IMR-90 (cell line): Measurements from ENCODE around the gene SERPIND1. TPM values are rescaled to one million over a fixed set of nuclear protein-coding genes. Genes with fewer than 3 reads are reported as not detected.

Source experiments
- ATAC-seq: fragments of 200-7000 bp; cut with Tn5 transposase; 2 replicates; pipeline ENCODE4 v1.9.1; 2020; ENCODE audit warnings: low read depth, mild to moderate bottlenecking, moderate library complexity
- BruUV-seq: library from RNA; stranded (reverse); fragments of 400-500 nt; replicated peaks from 2 replicates; lab custom pipeline; 2021; lab: Mats Ljungman, UMichigan
- CTCF ChIA-PET: fragments of 300-600 bp; formaldehyde crosslinking; extraction: SDS; loops from one replicate; lab custom pipeline; 2021; ENCODE audit warnings: antibody characterized with exemption; lab: Yijun Ruan, JAX
- POLR2A ChIA-PET: fragments of 300-600 bp; sonication (Branson Sonifier 250); formaldehyde crosslinking; loops from one replicate; lab custom pipeline; 2022; ENCODE audit warnings: antibody characterized with exemption; ENCODE audit not compliant: unreplicated experiment; lab: Charles Lee
- DNase-seq: peaks from one replicate; pipeline ENCODE4 v3.0.0; 2013
- H2AFZ ChIP-seq: replicated peaks from 2 replicates; pipeline ENCODE3; 2013; ENCODE audit warnings: low read length, mild to moderate bottlenecking; ENCODE audit not compliant: poor library complexity
- H2AK5ac ChIP-seq: 2 replicates; pipeline ENCODE4 v1.6.1; 2013; ENCODE audit warnings: low read depth, low read length, inconsistent platforms
- H2AK9ac ChIP-seq: replicated peaks from 2 replicates; pipeline ENCODE3; 2013; ENCODE audit warnings: mild to moderate bottlenecking, low read depth, low read length, moderate library complexity; ENCODE audit not compliant: poor library complexity
- H2BK120ac ChIP-seq: 2 replicates; pipeline ENCODE4 v1.6.1; 2013; ENCODE audit warnings: low read depth, low read length, inconsistent platforms
- H2BK15ac ChIP-seq: 3 replicates; pipeline ENCODE4 v1.6.1; 2013; ENCODE audit warnings: low read depth, low read length, inconsistent platforms
- H2BK20ac ChIP-seq: 2 replicates; pipeline ENCODE4 v1.6.1; 2013; ENCODE audit warnings: low read depth, mild to moderate bottlenecking, inconsistent platforms, low read length, moderate library complexity
- H2BK5ac ChIP-seq: 2 replicates; pipeline ENCODE4 v1.6.1; 2013; ENCODE audit warnings: mild to moderate bottlenecking, low read depth, low read length, inconsistent platforms; ENCODE audit not compliant: poor library complexity, severe bottlenecking
- H3K14ac ChIP-seq: replicated peaks from 2 replicates; pipeline ENCODE4 v1.6.1; 2013; ENCODE audit warnings: low read depth, low read length, inconsistent platforms
- H3K18ac ChIP-seq: 2 replicates; pipeline ENCODE4 v1.6.1; 2013; ENCODE audit warnings: low read depth, low read length, control low read depth
- H3K23ac ChIP-seq: 2 replicates; pipeline ENCODE4 v1.6.1; 2013; ENCODE audit warnings: low read depth, low read length, inconsistent platforms
- H3K27ac ChIP-seq: 2 replicates; pipeline ENCODE4 v1.5.1; 2013; ENCODE audit warnings: mild to moderate bottlenecking, control low read depth, low read length; ENCODE audit not compliant: insufficient read depth
- H3K27me3 ChIP-seq: 2 replicates; pipeline ENCODE4 v1.6.1; 2013; ENCODE audit warnings: low read length; ENCODE audit not compliant: control insufficient read depth, insufficient read depth
- H3K36me3 ChIP-seq: 2 replicates; pipeline ENCODE4 v1.6.1; 2013; ENCODE audit warnings: low read length, mixed read lengths; ENCODE audit not compliant: control insufficient read depth, insufficient read depth
- H3K4ac ChIP-seq: 2 replicates; pipeline ENCODE4 v1.6.1; 2013; ENCODE audit warnings: low read depth, low read length, inconsistent platforms
- H3K4me1 ChIP-seq: 2 replicates; pipeline ENCODE4 v1.6.1; 2013; ENCODE audit warnings: low read length, mixed read lengths; ENCODE audit not compliant: control insufficient read depth, insufficient read depth
- H3K4me2 ChIP-seq: 2 replicates; pipeline ENCODE4 v1.6.1; 2013; ENCODE audit warnings: low read depth, mild to moderate bottlenecking, control low read depth, low read length, moderate library complexity
- H3K4me3 ChIP-seq: 2 replicates; pipeline ENCODE4 v1.5.1; 2013; ENCODE audit warnings: low read depth, mild to moderate bottlenecking, control low read depth, low read length, moderate library complexity; ENCODE audit not compliant: insufficient read depth
- H3K56ac ChIP-seq: 2 replicates; pipeline ENCODE4 v1.6.1; 2013; ENCODE audit warnings: low read length, inconsistent platforms; ENCODE audit not compliant: insufficient read depth; ENCODE audit errors: extremely low read depth
- H3K79me1 ChIP-seq, 2 experiments: 2 replicates each; pipeline ENCODE4 v1.6.1; 2013; ENCODE audit warnings: low read length in 2 of 2, inconsistent platforms in 1 of 2, low read depth in 1 of 2
- H3K9ac ChIP-seq: 2 replicates; pipeline ENCODE4 v1.6.1; 2013; ENCODE audit warnings: low read depth, low read length, control low read depth
- H3K9me1 ChIP-seq: 2 replicates; pipeline ENCODE4 v1.6.1; 2013; ENCODE audit warnings: low read length, inconsistent platforms; ENCODE audit not compliant: insufficient read depth
- H3K9me3 ChIP-seq: 2 replicates; pipeline ENCODE4 v1.6.1; 2013; ENCODE audit warnings: low read length; ENCODE audit not compliant: control insufficient read depth, insufficient read depth
- H4K20me1 ChIP-seq: 2 replicates; pipeline ENCODE4 v1.6.1; 2013; ENCODE audit warnings: low read length, inconsistent platforms; ENCODE audit not compliant: insufficient read depth
- H4K5ac ChIP-seq: 2 replicates; pipeline ENCODE4 v1.6.1; 2013; ENCODE audit warnings: mild to moderate bottlenecking, low read depth, low read length, control low read depth
- H4K8ac ChIP-seq, 2 experiments: 2 replicates each; pipeline ENCODE4 v1.6.1; 2013; ENCODE audit warnings: low read depth in 2 of 2, low read length in 2 of 2, control low read depth in 1 of 2, inconsistent platforms in 1 of 2
- H4K91ac ChIP-seq: 2 replicates; pipeline ENCODE4 v1.6.1; 2013; ENCODE audit warnings: low read depth, low read length, inconsistent platforms; ENCODE audit not compliant: insufficient read depth
- MAFK ChIP-seq: IDR thresholded peaks from 2 replicates; pipeline ENCODE4 v1.6.1; 2012; ENCODE audit warnings: low read depth, low read length, improper control_type of control experiment
- RAD21 ChIP-seq: IDR thresholded peaks from 2 replicates; pipeline ENCODE4 v1.6.1; 2012; ENCODE audit warnings: low read length, improper control_type of control experiment
- WGBS, 2 experiments: methylation state at CpG; one replicate each; pipeline versions ENCODE4 v1.1.5 to v1.1.7; 2013; ENCODE audit warnings: missing lambda C conversion rate in 2 of 2; ENCODE audit not compliant: insufficient read length in 1 of 2; ENCODE audit errors: extremely low coverage in 2 of 2; 5-methylcytosine and 5-hydroxymethylcytosine counted together
- dilution Hi-C: fragments of 300-500 bp; cut with HindIII; formaldehyde crosslinking; loops from one replicate; pipeline ENCODE4 v1.14.3; 2018; ENCODE audit warnings: low sequenced_read_pairs; ENCODE audit not compliant: unreplicated experiment
- in situ Hi-C: fragments of 300-500 bp; cut with MboI; formaldehyde crosslinking; loops from 3 replicates; pipeline ENCODE4 v1.14.3; 2019; ENCODE audit warnings: low sequenced_read_pairs, inconsistent platforms, mixed read lengths
- intact Hi-C: fragments of 100-400 bp; cut with micrococcal nuclease; formaldehyde crosslinking; loops from 2 replicates; pipeline ENCODE4 v1.10.0; 2022
- polyA plus RNA-seq, 3 experiments: library from polyadenylated mRNA; depleted of rRNA; stranded (reverse); fragments of >200 nt; gene quantifications; 2 replicates each; pipeline ENCODE4 v1.2.3, GENCODE V29; 2012; ENCODE audit warnings: low replicate concordance in 1 of 3
- total RNA-seq: library from RNA; depleted of rRNA; stranded (reverse); fragments of >200 nt; gene quantifications from 2 replicates; pipeline ENCODE4 v1.2.3, GENCODE V29; 2012
- TF ChIP-seq, protein P1 (sequence below): conservative IDR thresholded peaks from 2 replicates; pipeline ENCODE4 v1.5.1; 2012; ENCODE audit warnings: mild to moderate bottlenecking, low read depth, low read length, improper control_type of control experiment

SERPIND1 gene
- total and polyA plus RNA-seq, 2 of the 4 experiments (the other 2 are of a cell fraction) = 0.12 TPM; not detected in 1

DNA sequence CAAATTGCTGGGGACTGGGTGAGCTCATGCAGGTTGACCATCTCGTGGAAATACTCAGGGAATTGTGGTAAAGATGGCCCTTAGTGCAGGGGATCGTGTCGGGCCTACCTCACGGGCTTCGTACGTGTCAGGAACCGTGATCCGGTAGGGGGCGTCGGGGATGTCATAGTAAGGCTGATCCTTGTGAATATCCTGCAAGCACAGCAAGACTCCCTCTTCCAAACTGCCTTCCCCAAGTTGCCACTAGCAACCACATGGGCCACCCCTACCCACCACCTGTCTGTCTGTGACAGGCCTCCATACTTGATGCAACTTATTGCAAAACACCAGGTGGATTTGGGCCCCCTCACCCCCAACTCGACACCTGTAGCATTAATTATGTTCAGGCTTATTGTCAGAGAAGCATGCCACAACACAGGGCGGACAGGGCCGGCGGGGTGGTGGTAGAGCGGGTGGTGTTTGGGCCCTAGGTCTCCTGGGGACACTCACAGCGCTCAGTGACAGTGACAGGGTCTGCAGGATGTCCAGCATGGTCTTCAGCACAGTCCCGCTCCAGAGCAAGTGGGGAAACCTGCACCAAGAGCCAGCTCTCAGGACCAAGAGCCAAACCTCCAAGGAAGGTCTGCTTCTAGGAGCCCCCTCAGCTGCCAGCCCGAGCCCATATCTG is 22.6 kb upstream of the SERPIND1 start:
- no peak overlapping the region for H3K4me3 ChIP-seq
- no peak overlapping the region for H4K5ac ChIP-seq
- no peak overlapping the region for H2AFZ ChIP-seq
- no peak for DNase-seq
- H3K23ac ChIP-seq = no peak overlapping the region
- POLR2A ChIA-PET = no interaction called here
- 0 out of 2 replicates have a peak overlapping the region, but pooled peaks have one; percentile 20 for H2AK5ac ChIP-seq
- H2BK20ac ChIP-seq = no peak overlapping the region
- H4K91ac ChIP-seq = no peak overlapping the region
- H2BK15ac ChIP-seq = no peak overlapping the region
- H2AK9ac ChIP-seq = peak overlapping the region; percentile 91
- no peak overlapping the region for H3K27ac ChIP-seq
- BruUV-seq = no TSS peak
- in situ Hi-C loops (no loop called here), intact Hi-C loops (no loop called here), dilution Hi-C loops (no loop called here)
- H3K79me1 ChIP-seq = no peaks in the 10 kb centered on the region; a peak in 1 of 4 replicates
- WGBS, 2 experiments = 93% methylated on average over 12 of the region's 18 CpGs; no CpG with 5 or more reads in 1 of the 2 experiments
- H4K20me1 ChIP-seq = peaks cover 13% of the 10 kb centered on the region
- no peak for TF ChIP-seq MAFK
- TF ChIP-seq RAD21 = no peak
- TF ChIP-seq, protein P1, sequence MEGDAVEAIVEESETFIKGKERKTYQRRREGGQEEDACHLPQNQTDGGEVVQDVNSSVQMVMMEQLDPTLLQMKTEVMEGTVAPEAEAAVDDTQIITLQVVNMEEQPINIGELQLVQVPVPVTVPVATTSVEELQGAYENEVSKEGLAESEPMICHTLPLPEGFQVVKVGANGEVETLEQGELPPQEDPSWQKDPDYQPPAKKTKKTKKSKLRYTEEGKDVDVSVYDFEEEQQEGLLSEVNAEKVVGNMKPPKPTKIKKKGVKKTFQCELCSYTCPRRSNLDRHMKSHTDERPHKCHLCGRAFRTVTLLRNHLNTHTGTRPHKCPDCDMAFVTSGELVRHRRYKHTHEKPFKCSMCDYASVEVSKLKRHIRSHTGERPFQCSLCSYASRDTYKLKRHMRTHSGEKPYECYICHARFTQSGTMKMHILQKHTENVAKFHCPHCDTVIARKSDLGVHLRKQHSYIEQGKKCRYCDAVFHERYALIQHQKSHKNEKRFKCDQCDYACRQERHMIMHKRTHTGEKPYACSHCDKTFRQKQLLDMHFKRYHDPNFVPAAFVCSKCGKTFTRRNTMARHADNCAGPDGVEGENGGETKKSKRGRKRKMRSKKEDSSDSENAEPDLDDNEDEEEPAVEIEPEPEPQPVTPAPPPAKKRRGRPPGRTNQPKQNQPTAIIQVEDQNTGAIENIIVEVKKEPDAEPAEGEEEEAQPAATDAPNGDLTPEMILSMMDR = 0 out of 2 replicates have a peak, but pooled peaks have one; percentile 2
- H3K18ac ChIP-seq = no peak overlapping the region
- ATAC-seq = no peak
- CTCF ChIA-PET = interaction anchor here (0.9 kb wide), 1 partner anchor 10 kb away, joined by 8 read pairs; no protein-coding TSS in a partner anchor
- H3K56ac ChIP-seq = no peak overlapping the region
- H3K9me1 ChIP-seq = peaks cover 15% of the 10 kb centered on the region; the same call in 1 of the 2 replicates
- peaks cover 44% of the 10 kb centered on the region for H3K36me3 ChIP-seq
- H3K4me2 ChIP-seq = no peak overlapping the region
- H3K4me1 ChIP-seq = peaks cover 9% of the 10 kb centered on the region
- no peak overlapping the region for H3K9ac ChIP-seq
- no peak overlapping the region for H3K4ac ChIP-seq
- no peaks in the 10 kb centered on the region for H3K9me3 ChIP-seq
- no peak overlapping the region for H2BK5ac ChIP-seq
- H3K27me3 ChIP-seq = no peaks in the 10 kb centered on the region
- H3K14ac ChIP-seq = no peak overlapping the region
- H4K8ac ChIP-seq = no peak overlapping the region
- H2BK120ac ChIP-seq = no peak overlapping the region
